GM21367 (cell line): ENCODE measurements around the gene ASRGL1.
"Not testable (repeated sequence)": the region's sequence is repeated elsewhere in the genome, so short reads cannot be mapped to it uniquely, and the experiment has no call there.

ENCODE experiments used
- ATAC-seq: cut with Tn5 transposase; IDR thresholded peaks from one replicate; pipeline ENCODE4 v1.9.1; 2021; ENCODE audit not compliant: unreplicated experiment

Gene ASRGL1

GRCh38 chr11:62352355-62353336, 15.4 kb downstream of the ASRGL1 start:
- ATAC-seq, result no peak

GRCh38 chr11:62353841-62354240, 16.6 kb downstream of the ASRGL1 start:
- ATAC-seq, result no peak

GRCh38 chr11:62358273-62358672, 21.0 kb downstream of the ASRGL1 start:
- ATAC-seq, result no peak

DNA sequence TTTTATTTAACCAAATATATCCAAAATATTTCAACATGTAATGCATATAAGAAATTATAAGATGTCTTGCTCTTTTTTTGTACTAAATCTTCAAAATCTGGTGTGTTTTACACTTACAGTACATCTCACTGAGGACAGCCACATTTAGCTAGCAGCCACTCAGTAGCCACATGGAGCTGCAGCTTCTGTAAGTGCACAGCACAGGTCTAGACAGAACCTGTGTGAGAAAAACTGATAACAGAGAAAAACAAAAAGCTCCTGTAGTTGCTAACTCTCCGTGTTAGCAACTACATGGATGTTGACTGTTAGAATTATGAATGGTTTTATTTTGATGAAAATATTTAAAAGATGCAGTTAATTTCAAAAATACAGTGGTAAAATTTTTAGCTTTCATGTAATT, 22.2 kb downstream of the ASRGL1 start:
- no peak for ATAC-seq

- no peak for ATAC-seq
These were observed 23.4 kb downstream of the ASRGL1 start for GRCh38 chr11:62360685-62361084.

GRCh38 chr11:62368861-62369477, 31.7 kb downstream of the ASRGL1 start:
- ATAC-seq, result not testable (repeated sequence)

- no peak for ATAC-seq
These were observed 33.6 kb downstream of the ASRGL1 start for GRCh38 chr11:62370743-62371440.

GRCh38 chr11:62372871-62373270, 35.6 kb downstream of the ASRGL1 start:
- ATAC-seq, result no peak

- no peak for ATAC-seq
These were observed 36.3 kb downstream of the ASRGL1 start for GRCh38 chr11:62373464-62374119.

GRCh38 chr11:62374801-62375200, 37.6 kb downstream of the ASRGL1 start:
- no peak for ATAC-seq

DNA sequence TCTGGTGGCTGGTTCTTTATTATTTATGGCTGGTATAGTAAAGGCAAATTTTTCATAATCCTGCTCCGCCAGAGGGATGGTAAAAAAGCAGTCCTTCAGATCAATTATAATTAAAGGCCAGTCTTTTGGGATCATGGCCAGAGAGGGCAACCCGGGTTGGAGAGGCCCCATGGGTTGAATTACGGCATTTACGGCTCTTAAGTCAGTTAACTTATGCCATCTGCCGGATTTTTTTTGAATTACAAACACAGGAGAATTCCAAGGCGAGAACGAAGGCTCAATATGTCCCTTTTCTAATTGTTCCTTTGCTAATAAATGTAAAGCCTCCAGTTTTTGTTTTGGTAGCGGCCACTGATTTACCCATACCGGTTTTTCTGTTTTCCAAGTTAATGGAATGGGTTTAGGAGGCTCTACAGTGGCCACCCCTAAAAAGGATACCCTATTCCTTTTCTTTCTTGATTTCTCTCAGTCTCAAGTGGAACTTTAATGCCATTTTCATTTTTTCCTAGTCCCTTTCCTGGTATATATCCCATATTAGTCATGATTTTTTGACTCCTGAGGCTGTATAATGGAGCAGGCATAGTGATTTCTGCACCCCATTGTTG, 41.3 kb downstream of the ASRGL1 start:
- ATAC-seq, result not testable (repeated sequence)

GRCh38 chr11:62379586-62379985, 42.3 kb downstream of the ASRGL1 start:
- not testable (repeated sequence) for ATAC-seq

DNA sequence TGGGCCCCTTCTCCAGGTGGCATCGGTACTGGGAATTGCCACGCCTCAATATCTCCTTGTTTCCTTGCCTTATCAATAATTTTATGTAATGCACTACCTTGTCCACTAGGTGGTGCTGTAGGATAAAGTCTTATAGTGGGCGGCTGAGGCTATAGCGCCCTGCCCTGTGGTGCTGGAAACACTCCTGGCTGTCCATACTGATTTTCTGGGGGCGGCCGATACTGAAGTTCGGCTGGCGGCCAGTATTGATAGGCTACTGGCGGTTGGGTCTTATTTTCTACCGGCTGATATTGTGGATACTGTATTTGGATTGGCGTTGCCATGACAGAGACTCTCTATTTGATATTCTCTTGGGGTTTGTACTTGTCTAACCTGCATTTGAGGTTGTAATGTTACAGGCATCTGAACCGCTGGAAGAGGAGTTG, 43.6 kb downstream of the ASRGL1 start:
- not testable (repeated sequence) for ATAC-seq

GRCh38 chr11:62383822-62384221, 46.6 kb downstream of the ASRGL1 start:
- no peak for ATAC-seq

- ATAC-seq, result not testable (repeated sequence)
These were observed 48.8 kb downstream of the ASRGL1 start for GRCh38 chr11:62386083-62386482.

DNA sequence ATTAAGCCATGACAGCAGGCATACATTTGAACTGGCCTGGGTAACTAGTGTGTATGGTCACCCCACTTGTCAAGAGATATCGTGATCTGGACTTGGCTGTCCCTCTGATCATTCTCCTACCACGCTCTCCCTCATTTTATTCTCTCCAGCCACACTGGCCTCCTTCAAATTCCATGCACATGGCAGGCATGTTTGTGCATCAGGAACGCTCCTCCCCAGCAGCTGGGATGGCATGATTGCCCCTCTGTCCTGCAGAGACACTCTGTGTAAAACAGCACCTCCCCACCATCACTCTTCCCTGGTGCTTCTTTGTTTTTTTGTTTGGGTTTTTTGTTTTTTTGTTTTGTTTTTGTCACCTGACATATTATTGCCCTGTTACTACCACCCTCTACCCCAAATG, 50.1 kb downstream of the ASRGL1 start:
- no peak for ATAC-seq

GRCh38 chr11:62388999-62389398, 51.8 kb downstream of the ASRGL1 start:
- ATAC-seq, result no peak

GRCh38 chr11:62390237-62390636, 53.0 kb downstream of the ASRGL1 start:
- no peak for ATAC-seq

GRCh38 chr11:62390722-62391121, 53.5 kb downstream of the ASRGL1 start:
- ATAC-seq, result no peak

DNA sequence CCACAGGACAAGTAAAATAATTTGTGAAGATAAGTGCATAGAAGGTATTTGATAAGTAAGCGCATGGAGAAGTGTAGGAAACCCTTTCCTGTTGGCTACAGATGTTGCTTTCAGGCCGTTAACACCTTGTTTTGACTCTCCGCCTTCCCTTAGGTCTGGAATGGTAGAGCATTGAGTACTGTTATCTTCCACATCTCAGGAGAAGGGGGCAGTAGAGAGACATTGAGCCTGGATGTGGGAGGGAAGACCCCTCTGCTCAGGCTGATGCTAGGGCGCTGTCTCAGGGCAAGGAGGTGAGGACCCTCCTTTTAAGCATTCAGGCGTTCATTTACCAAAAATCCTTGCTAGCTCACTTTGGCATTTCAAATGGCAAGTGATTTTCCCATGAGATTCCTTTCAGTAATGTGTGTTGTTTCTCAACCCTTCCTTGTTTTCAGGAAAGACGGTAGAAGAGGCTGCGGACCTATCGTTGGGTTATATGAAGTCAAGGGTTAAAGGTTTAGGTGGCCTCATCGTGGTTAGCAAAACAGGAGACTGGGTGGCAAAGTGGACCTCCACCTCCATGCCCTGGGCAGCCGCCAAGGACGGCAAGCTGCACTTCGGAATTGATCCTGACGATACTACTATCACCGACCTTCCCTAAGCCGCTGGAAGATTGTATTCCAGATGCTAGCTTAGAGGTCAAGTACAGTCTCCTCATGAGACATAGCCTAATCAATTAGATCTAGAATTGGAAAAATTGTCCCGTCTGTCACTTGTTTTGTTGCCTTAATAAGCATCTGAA, 54.6 kb downstream of the ASRGL1 start:
- no peak for ATAC-seq
